Sigmoid colon (tissue), 7 donors: ENCODE data around the gene PCDHGA1. TPM values are rescaled to one million over a fixed set of nuclear protein-coding genes. Genes with fewer than 3 reads are reported as not detected.
"Not testable (repeated sequence)": the region's sequence is repeated elsewhere in the genome, so short reads cannot be mapped to it uniquely, and the experiment has no call there.

ENCODE experiments used
- DNase-seq: peaks from one replicate; pipeline ENCODE4 v3.0.0-alpha.2; 2019
- H3K27ac ChIP-seq, 4 donors: fragments of 200-600 bp; sonication (generic); one replicate each; pipeline ENCODE4 v1.5.1; 2016 to 2019; ENCODE audit warnings: mild to moderate bottlenecking in 1 of 4
- H3K27me3 ChIP-seq, 3 donors: fragments of 200-600 bp; sonication (generic); one replicate each; pipeline ENCODE4 v1.5.1; 2019; ENCODE audit warnings: mild to moderate bottlenecking in 1 of 3
- H3K36me3 ChIP-seq, 4 donors: fragments of 200-600 bp; sonication (generic); one replicate each; pipeline ENCODE4 v1.5.1; 2016 to 2019
- H3K4me1 ChIP-seq, 4 donors: fragments of 200-600 bp; sonication (generic); one replicate each; pipeline ENCODE4 v1.5.1; 2017 to 2019
- H3K4me3 ChIP-seq, 4 donors: fragments of 200-600 bp; sonication (generic); one replicate each; pipeline ENCODE4 v1.5.1; 2017 to 2019; ENCODE audit warnings: mild to moderate bottlenecking in 2 of 4, moderate library complexity in 1 of 4
- H3K9me3 ChIP-seq, 4 donors: fragments of 200-600 bp in 3 of 4; sonication (generic) in 3 of 4; one replicate each; pipeline versions ENCODE4 v1.5.1 to v1.6.1; 2013 to 2019
- EP300 ChIP-seq, 4 donors: sonication (generic); formaldehyde crosslinking; IDR thresholded peaks; one replicate each; pipeline ENCODE4 v1.6.1; 2017; ENCODE audit warnings: antibody characterized with exemption in 4 of 4
- POLR2A ChIP-seq, 2 donors: fragments of 450-650 bp; IDR thresholded peaks; one replicate each; pipeline ENCODE4 v1.6.1; 2016; ENCODE audit warnings: antibody characterized with exemption in 2 of 2, mild to moderate bottlenecking in 2 of 2, moderate library complexity in 2 of 2
- POLR2AphosphoS5 ChIP-seq, 4 donors: sonication (generic); formaldehyde crosslinking; IDR thresholded peaks; one replicate each; pipeline ENCODE4 v1.6.1; 2017; ENCODE audit warnings: antibody characterized with exemption in 4 of 4
- WGBS, 2 donors: extraction: QIAGEN DNeasy Blood & Tissue Kit; methylation state at CpG; one replicate each; pipeline ENCODE4 v1.1.7; 2013; 5-methylcytosine and 5-hydroxymethylcytosine counted together
- intact Hi-C: fragments of 100-400 bp; cut with DNase I; formaldehyde crosslinking; loops from one replicate; pipeline ENCODE4 v1.15.1; 2023
- polyA plus RNA-seq, 3 donors: library from polyadenylated mRNA; stranded (reverse); fragments of 200-250 nt; gene quantifications; one replicate each; pipeline ENCODE4 v1.2.3, GENCODE V29; 2013
- total RNA-seq, 4 donors: library from RNA; depleted of rRNA; stranded (reverse); fragments of >200 nt; gene quantifications; one replicate each; pipeline ENCODE4 v1.1.0, GENCODE V29; 2016
- TF ChIP-seq, protein P1 (sequence below), 4 experiments: fragments of 450-650 bp in 3 of 4; fragments of 200-600 bp in 1 of 4; IDR thresholded peaks; one replicate each; pipeline ENCODE4 v1.5.1; 2016 to 2019; ENCODE audit warnings: antibody characterized with exemption in 4 of 4, mild to moderate bottlenecking in 3 of 4, moderate library complexity in 2 of 4
- donor health status: healthy with polysubstance abuse.
- donor health status: Bipolar disorder and iron deficiency.
- donor health status: healthy.

PCDHGA1 gene
- total and polyA plus RNA-seq, 7 donors: 0.26 to 1.4 (median 1.1) TPM; not detected in 2

DNA sequence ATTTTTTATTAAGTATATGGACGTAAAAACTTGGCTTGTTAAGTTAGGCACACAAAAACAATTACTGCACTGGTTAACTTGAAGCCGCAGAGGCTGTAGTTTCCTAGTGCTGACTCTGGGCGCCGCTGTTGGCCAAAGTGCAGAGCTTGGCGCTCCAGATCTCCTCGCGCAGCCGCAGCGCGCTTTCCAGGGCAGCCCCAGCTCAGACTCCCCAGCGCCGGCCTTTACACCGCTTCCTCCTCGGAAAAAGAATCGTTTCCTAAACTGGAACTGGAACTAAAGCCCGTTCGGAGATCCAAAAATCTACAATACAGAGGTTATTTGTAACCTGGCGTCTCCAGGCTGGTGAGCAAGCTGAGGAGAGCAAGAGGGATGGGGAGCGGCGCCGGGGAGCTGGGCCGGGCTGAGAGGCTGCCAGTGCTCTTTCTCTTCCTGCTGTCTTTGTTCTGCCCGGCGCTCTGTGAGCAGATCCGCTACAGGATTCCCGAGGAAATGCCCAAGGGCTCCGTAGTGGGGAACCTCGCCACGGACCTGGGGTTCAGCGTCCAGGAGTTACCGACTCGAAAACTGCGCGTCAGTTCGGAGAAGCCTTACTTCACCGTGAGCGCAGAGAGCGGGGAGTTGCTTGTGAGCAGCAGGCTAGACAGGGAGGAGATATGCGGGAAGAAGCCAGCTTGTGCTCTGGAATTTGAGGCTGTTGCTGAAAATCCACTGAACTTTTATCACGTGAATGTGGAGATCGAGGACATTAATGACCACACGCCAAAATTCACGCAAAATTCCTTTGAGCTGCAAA is 67.6 kb downstream of the PCDHGA1 start, which contains the start of gene PCDHGB5:
PCDHGB5 (plus strand) TSS at position 192 of the 796 bp plus-strand sequence; CDS start at position 373, 181 bp downstream.
- TF ChIP-seq, protein P1, sequence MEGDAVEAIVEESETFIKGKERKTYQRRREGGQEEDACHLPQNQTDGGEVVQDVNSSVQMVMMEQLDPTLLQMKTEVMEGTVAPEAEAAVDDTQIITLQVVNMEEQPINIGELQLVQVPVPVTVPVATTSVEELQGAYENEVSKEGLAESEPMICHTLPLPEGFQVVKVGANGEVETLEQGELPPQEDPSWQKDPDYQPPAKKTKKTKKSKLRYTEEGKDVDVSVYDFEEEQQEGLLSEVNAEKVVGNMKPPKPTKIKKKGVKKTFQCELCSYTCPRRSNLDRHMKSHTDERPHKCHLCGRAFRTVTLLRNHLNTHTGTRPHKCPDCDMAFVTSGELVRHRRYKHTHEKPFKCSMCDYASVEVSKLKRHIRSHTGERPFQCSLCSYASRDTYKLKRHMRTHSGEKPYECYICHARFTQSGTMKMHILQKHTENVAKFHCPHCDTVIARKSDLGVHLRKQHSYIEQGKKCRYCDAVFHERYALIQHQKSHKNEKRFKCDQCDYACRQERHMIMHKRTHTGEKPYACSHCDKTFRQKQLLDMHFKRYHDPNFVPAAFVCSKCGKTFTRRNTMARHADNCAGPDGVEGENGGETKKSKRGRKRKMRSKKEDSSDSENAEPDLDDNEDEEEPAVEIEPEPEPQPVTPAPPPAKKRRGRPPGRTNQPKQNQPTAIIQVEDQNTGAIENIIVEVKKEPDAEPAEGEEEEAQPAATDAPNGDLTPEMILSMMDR (IDR thresholded peaks at IDR 0.05): peak in 2 of 4 experiments; percentile 11 to 27
- intact Hi-C loops, DNase-seq, H3K36me3 ChIP-seq, H3K27ac ChIP-seq, H3K4me1 ChIP-seq: not testable (repeated sequence)
- Histone ChIP-seq H3K27me3 (peaks cover 0 to 11% (median 0%) of the 10 kb centered on the region in 3 donors), H3K4me3 (peak within 1 kb of the TSS in 3 of 4 donors; percentile 16 to 26 (median 25)), H3K9me3 (peaks cover 40 to 88% (median 71%) of the 10 kb centered on the region in 4 donors)
- WGBS, 2 donors: 10 to 22% methylated on average over 25 of the region's 43 CpGs

DNA sequence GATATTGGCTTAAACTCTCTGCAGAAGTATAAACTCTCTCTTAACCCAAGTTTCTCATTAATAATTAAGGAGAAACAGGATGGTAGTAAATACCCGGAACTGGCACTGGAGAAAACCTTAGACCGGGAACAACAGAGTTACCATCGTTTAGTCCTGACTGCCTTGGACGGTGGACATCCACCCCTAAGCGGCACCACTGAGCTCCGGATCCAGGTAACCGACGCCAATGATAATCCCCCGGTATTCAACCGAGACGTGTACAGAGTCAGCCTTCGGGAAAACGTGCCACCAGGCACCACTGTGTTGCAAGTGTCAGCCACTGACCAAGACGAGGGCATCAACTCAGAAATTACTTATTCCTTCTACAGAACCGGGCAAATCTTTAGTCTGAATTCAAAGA is 68.3 kb downstream of the PCDHGA1 start:
- WGBS, 2 donors: 31 to 46% methylated on average over 15 of the region's 15 CpGs
- Histone ChIP-seq H3K27ac (no peak overlapping the region), H3K36me3 (peaks cover 0 to 5% (median 0%) of the 10 kb centered on the region in 4 donors), H3K9me3 (peaks cover 41 to 88% (median 71%) of the 10 kb centered on the region in 4 donors), H3K4me1 (no peaks in the 10 kb centered on the region), H3K27me3 (peaks cover 0 to 5% (median 0%) of the 10 kb centered on the region in 3 donors), H3K4me3 (no peak overlapping the region)
- DNase-seq: no peak
- TF ChIP-seq POLR2AphosphoS5 (IDR thresholded peaks at IDR 0.05) (no peak), EP300 (IDR thresholded peaks at IDR 0.05) (no peak), POLR2A (IDR thresholded peaks at IDR 0.05) (no peak)
- TF ChIP-seq, protein P1 (IDR thresholded peaks at IDR 0.05): no peak
- intact Hi-C loops: no loop called here

DNA sequence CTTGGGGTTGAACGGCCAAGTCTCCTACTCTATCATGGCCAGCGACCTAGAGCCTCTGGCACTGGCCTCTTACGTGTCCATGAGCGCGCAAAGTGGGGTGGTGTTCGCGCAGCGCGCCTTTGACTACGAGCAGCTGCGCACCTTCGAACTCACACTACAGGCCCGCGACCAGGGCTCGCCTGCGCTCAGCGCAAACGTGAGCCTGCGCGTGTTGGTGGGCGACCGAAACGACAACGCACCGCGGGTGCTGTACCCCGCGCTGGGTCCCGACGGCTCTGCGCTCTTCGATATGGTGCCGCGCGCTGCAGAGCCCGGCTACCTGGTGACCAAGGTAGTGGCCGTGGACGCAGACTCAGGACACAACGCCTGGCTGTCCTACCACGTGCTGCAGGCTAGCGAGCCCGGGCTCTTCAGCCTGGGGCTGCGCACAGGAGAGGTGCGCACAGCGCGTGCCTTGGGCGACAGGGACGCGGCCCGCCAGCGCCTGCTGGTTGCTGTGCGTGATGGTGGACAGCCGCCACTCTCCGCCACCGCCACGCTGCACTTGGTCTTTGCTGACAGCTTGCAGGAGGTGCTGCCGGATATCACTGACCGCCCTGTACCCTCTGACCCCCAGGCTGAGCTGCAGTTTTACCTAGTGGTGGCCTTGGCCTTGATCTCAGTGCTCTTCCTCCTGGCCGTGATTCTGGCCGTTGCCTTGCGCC is 69.4 kb downstream of the PCDHGA1 start:
- Histone ChIP-seq H3K9me3 (peaks cover 41 to 88% (median 72%) of the 10 kb centered on the region in 4 donors), H3K4me1 (no peaks in the 10 kb centered on the region), H3K36me3 (peaks cover 0 to 5% (median 0%) of the 10 kb centered on the region in 4 donors), H3K27ac (no peak overlapping the region), H3K4me3 (no peak overlapping the region), H3K27me3 (no peaks in the 10 kb centered on the region)
- DNase-seq: no peak
- intact Hi-C loops: no loop called here
- 36 to 64% methylated on average over 61 of the region's 61 CpGs for WGBS, 2 donors
- TF ChIP-seq POLR2AphosphoS5 (IDR thresholded peaks at IDR 0.05): no peak
- no peak for TF ChIP-seq EP300 (IDR thresholded peaks at IDR 0.05)
- TF ChIP-seq, protein P1 (IDR thresholded peaks at IDR 0.05): no peak
- TF ChIP-seq POLR2A (IDR thresholded peaks at IDR 0.05): no peak

DNA sequence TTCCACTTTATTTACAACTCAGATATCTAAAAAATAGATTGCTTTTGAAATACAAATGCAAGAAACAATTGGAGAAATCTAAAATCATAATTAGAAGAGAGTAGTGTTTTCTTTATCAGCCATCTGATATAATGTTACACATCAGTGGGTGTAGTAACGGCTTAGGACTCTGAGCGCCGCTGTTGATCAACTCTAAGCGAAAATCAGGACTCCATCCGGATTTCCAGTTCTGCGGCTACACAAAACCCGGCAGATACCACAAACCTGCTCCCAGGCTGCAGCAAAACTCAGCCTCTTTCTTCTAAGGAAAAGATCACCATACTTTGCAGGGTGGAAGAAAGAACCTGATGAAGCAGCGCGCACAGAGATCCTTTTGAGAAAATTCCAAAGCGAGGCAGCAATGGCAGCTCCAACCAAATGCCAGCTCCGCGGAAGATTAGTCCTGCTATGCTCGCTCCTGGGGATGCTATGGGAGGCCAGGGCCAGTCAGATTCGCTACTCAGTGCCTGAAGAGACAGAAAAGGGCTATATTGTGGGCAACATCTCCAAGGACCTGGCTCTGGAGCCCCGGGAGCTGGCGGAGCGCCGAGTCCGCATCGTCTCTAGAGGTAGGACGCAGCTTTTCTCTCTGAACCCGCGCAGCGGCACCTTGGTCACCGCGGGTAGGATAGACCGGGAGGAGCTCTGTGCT is 72.4 kb downstream of the PCDHGA1 start, which contains the start of gene PCDHGA9:
PCDHGA9 (plus strand) TSS at position 226 of the 691 bp plus-strand sequence; CDS start at position 401, 175 bp downstream.
- H3K27me3 ChIP-seq: no peaks in the 10 kb centered on the region
- peaks cover 0 to 5% (median 0%) of the 10 kb centered on the region in 4 donors for H3K36me3 ChIP-seq
- peak within 1 kb of the TSS in 3 of 4 donors; percentile 19 to 23 (median 21) for H3K4me3 ChIP-seq
- TF ChIP-seq, protein P1 (IDR thresholded peaks at IDR 0.05): no peak
- no peak for TF ChIP-seq POLR2AphosphoS5 (IDR thresholded peaks at IDR 0.05)
- TF ChIP-seq POLR2A (IDR thresholded peaks at IDR 0.05): no peak
- TF ChIP-seq EP300 (IDR thresholded peaks at IDR 0.05): no peak
- H3K27ac ChIP-seq: no peak within 1 kb of the TSS
- WGBS, 2 donors: 20 to 51% methylated on average over 27 of the region's 27 CpGs
- peaks cover 36 to 89% (median 79%) of the 10 kb centered on the region in 4 donors for H3K9me3 ChIP-seq
- DNase-seq: no peak
- no peaks in the 10 kb centered on the region for H3K4me1 ChIP-seq
- intact Hi-C loops: no loop called here
